Common myeloid progenitor, CD34-positive (primary cell): ENCODE data around the gene DIMT1.

Experiments
- CTCF ChIA-PET: fragments of 350-600 bp; sonication (Branson Sonifier 250); formaldehyde crosslinking; loops from one replicate; lab custom pipeline; 2021; ENCODE audit warnings: antibody characterized with exemption; lab: Charles Lee
- POLR2A ChIA-PET: fragments of 350-600 bp; sonication (Branson Sonifier 250); formaldehyde crosslinking; loops from one replicate; lab custom pipeline; 2021; ENCODE audit warnings: antibody characterized with exemption; lab: Charles Lee
- DNase-seq, 3 donors: peaks; one replicate each; pipeline versions ENCODE4 v3.0.0 to v3.0.0-alpha.2; 2013
- H3K27ac ChIP-seq, 2 experiments: 1 replicate in 1 of 2; 2 replicates in 1 of 2; pipeline ENCODE4 v1.7.0; 2013; ENCODE audit warnings: inconsistent platforms in 2 of 2, low read length in 2 of 2, mild to moderate bottlenecking in 2 of 2, low read depth in 1 of 2, moderate library complexity in 1 of 2; ENCODE audit not compliant: severe bottlenecking in 2 of 2, insufficient read depth in 1 of 2, poor library complexity in 1 of 2
- H3K27me3 ChIP-seq, 5 experiments: replicated peaks in 2 of 5; 1 replicate in 3 of 5; 2 replicates in 2 of 5; pipeline versions ENCODE4 v1.6.1 to v1.7.0; 2013; ENCODE audit warnings: low read length in 4 of 5, mild to moderate bottlenecking in 2 of 5, moderate library complexity in 2 of 5, inconsistent platforms in 1 of 5; ENCODE audit not compliant: insufficient read depth in 5 of 5, control insufficient read depth in 4 of 5
- H3K36me3 ChIP-seq, 4 experiments: 1 replicate in 2 of 4; 2 replicates in 2 of 4; pipeline versions ENCODE4 v1.6.1 to v1.7.0; 2013; ENCODE audit warnings: low read length in 3 of 4, control low read depth in 1 of 4, mild to moderate bottlenecking in 1 of 4; ENCODE audit not compliant: control insufficient read depth in 4 of 4, insufficient read depth in 4 of 4
- H3K4me1 ChIP-seq, 4 experiments: 1 replicate in 3 of 4; 2 replicates in 1 of 4; pipeline versions ENCODE4 v1.6.1 to v1.7.1; 2013; ENCODE audit warnings: low read length in 3 of 4, mild to moderate bottlenecking in 3 of 4, control low read depth in 1 of 4, inconsistent platforms in 1 of 4, moderate library complexity in 1 of 4; ENCODE audit not compliant: control insufficient read depth in 4 of 4, insufficient read depth in 4 of 4; ENCODE audit errors: control extremely low read depth in 1 of 4
- H3K4me3 ChIP-seq, 7 experiments: 1 replicate in 4 of 7; 2 replicates in 3 of 7; pipeline versions ENCODE4 v1.5.1 to v1.7.0; 2013; ENCODE audit warnings: mild to moderate bottlenecking in 7 of 7, low read length in 6 of 7, moderate library complexity in 6 of 7, inconsistent platforms in 2 of 7, low read depth in 2 of 7, control low read depth in 1 of 7; ENCODE audit not compliant: insufficient read depth in 4 of 7, control insufficient read depth in 1 of 7; ENCODE audit errors: extremely low read depth in 1 of 7
- H3K9me3 ChIP-seq, 5 experiments: 1 replicate in 4 of 5; 2 replicates in 1 of 5; pipeline versions ENCODE4 v1.6.1 to v1.7.1; 2013; ENCODE audit warnings: low read length in 4 of 5, mild to moderate bottlenecking in 2 of 5, inconsistent platforms in 1 of 5, low read depth in 1 of 5, moderate library complexity in 1 of 5; ENCODE audit not compliant: control insufficient read depth in 4 of 5, insufficient read depth in 2 of 5; ENCODE audit errors: control extremely low read depth in 1 of 5
- WGBS: methylation state at CpG from one replicate; pipeline ENCODE4 v1.1.5; 2013; ENCODE audit not compliant: insufficient coverage; 5-methylcytosine and 5-hydroxymethylcytosine counted together

The DIMT1 gene

DNA sequence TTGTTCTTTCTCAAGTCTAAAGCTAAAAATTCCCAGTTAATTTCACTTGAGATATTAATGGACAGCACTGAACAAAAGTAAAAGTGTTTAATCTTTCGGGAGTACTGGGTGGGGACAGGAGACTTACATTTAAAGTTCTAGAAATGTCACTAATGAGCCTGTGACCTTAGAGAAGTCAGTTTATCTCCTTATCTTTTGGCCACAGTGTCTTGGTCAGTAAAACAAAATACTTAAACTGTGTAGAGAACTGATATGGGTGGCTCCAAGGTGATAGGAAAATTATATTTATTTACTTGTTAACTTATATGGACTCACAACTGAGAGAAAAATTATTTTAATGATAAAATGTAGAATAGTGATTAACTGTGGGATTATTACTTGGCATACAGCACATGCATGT lies 17.7 kb upstream of the DIMT1 start:
- CTCF ChIA-PET: interaction anchor here (0.6 kb wide), 1 partner anchor 349 kb away, joined by 3 read pairs; no protein-coding TSS in a partner anchor

DNA sequence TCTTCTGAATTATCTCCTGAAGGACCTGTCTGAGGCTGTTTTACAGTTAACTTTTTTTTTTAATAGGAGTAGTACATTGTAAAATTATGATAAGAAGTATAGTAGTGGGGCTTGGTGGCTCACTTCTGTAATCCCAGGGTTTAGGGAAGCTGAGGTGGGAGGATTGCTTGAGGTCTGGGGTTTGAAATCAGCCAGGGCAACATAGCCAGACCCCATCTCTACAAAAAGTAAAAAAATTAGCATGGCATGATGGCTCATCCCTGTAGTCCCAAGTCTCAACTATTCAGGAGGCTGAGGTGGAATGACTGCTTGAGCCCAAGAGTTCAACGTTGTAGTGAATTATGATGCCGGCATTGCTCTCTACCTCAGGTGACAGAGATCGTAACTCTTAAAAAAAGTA lies 15.9 kb upstream of the DIMT1 start:
- H3K9me3 ChIP-seq: no peaks in the 10 kb centered on the region
- ChIA-PET CTCF (no interaction called here), POLR2A (interaction anchor here (0.7 kb wide), 1 partner anchor 537 kb away, joined by 3 read pairs; no protein-coding TSS in a partner anchor)
- peaks cover 0 to 3% (median 1%) of the 10 kb centered on the region in 4 experiments for H3K36me3 ChIP-seq
- H3K4me1 ChIP-seq: peaks cover 0 to 5% (median 0%) of the 10 kb centered on the region in 4 experiments
- H3K27me3 ChIP-seq: no peaks in the 10 kb centered on the region
- H3K4me3 ChIP-seq: no peak overlapping the region
- no peak overlapping the region for H3K27ac ChIP-seq
- DNase-seq: no peak
- 100% methylated on average over 3 of the region's 3 CpGs for WGBS

More for the DNA sequence above, 17.7 kb upstream of the DIMT1 start:
- Histone ChIP-seq H3K27me3 (no peaks in the 10 kb centered on the region), H3K36me3 (peaks cover 0 to 3% (median 1%) of the 10 kb centered on the region in 4 experiments), H3K4me1 (no peaks in the 10 kb centered on the region), H3K4me3 (no peak overlapping the region), H3K27ac (peak overlapping the region in 1 of 2 experiments; percentile 66), H3K9me3 (no peaks in the 10 kb centered on the region)
- POLR2A ChIA-PET: no interaction called here
- 100% methylated on average over 1 of the region's 1 CpG for WGBS
- DNase-seq: no peak

GRCh38 chr5:62418462-62419076 lies 14.9 kb upstream of the DIMT1 start:
- WGBS: 100% methylated on average over 1 of the region's 4 CpGs
- peaks cover 2 to 11% (median 6%) of the 10 kb centered on the region in 4 experiments for H3K4me1 ChIP-seq
- DNase-seq: no peak
- no peak overlapping the region for H3K27ac ChIP-seq
- H3K27me3 ChIP-seq: no peaks in the 10 kb centered on the region
- ChIA-PET CTCF (no interaction called here), POLR2A (no interaction called here)
- H3K4me3 ChIP-seq: no peak overlapping the region
- H3K9me3 ChIP-seq: no peaks in the 10 kb centered on the region
- peaks cover 0 to 3% (median 1%) of the 10 kb centered on the region in 4 experiments for H3K36me3 ChIP-seq

DNA sequence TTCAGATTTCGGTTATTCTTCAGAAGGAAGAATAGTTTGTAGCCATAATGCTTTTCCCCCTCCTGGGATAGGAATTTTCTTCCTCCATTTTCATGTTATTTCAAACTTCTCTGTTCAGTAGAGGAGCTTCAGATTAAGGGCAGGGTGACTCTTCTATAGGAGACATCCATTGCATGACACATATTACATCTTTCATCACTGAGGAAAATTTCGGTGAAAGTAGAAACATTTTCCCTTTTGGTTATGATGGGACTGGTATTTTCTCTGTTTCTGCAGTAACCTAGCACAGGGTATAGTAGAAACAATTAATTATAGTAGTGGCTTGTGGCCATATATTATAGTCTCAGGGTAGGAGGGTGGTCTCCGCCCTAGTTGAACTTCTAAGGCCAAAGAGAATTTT lies 10.0 kb upstream of the DIMT1 start:
- Histone ChIP-seq H3K4me1 (peaks cover 7 to 21% (median 15%) of the 10 kb centered on the region in 4 experiments), H3K27ac (peak overlapping the region in 1 of 2 experiments; percentile 85), H3K27me3 (no peaks in the 10 kb centered on the region), H3K9me3 (no peaks in the 10 kb centered on the region), H3K4me3 (peak overlapping the region in 6 of 7 experiments; percentile 86 to 98 (median 94)), H3K36me3 (peaks cover 0 to 3% (median under 1%) of the 10 kb centered on the region in 4 experiments)
- DNase-seq: no peak
- WGBS: 40% methylated on average over 1 of the region's 3 CpGs
- ChIA-PET CTCF (interaction anchor here (3.2 kb wide), 1 partner anchor 11 kb away, joined by 12 read pairs; the partner anchor contains the start of gene DIMT1), POLR2A (no interaction called here)

- WGBS: 0% methylated on average over 58 of the region's 66 CpGs
- Histone ChIP-seq H3K4me3 (peak within 1 kb of the TSS; percentile 86 to 99 (median 94)), H3K4me1 (peaks cover 7 to 21% (median 15%) of the 10 kb centered on the region in 4 experiments), H3K36me3 (peaks cover 0 to 2% (median 0%) of the 10 kb centered on the region in 4 experiments), H3K27me3 (no peaks in the 10 kb centered on the region), H3K27ac (peak within 1 kb of the TSS; percentile 72 to 85), H3K9me3 (no peaks in the 10 kb centered on the region)
- DNase-seq: peak; percentile 99
- ChIA-PET CTCF (interaction anchor here (3.2 kb wide), 1 partner anchor 10 kb away, joined by 12 read pairs; the partner anchor contains the start of gene DIMT1), POLR2A (interaction anchor here (1.1 kb wide), 1 partner anchor 9 kb away, joined by 6 read pairs; the partner anchor contains the start of gene DIMT1)
Measured at GRCh38 chr5:62412549-62413329, 9.0 kb upstream of the DIMT1 start, which contains the start of gene IPO11. Gene IPO11, plus strand, starts transcription at chr5:62412763. Its CDS starts 24,517 bp downstream, at chr5:62437280.

GRCh38 chr5:62395210-62395950 lies 8.3 kb downstream of the DIMT1 start:
- H3K4me3 ChIP-seq: no peak overlapping the region
- peaks cover 13 to 67% (median 40%) of the 10 kb centered on the region in 4 experiments for H3K36me3 ChIP-seq
- ChIA-PET POLR2A (no interaction called here), CTCF (interaction anchor here (1.6 kb wide), 1 partner anchor 40 kb away, joined by 5 read pairs; no protein-coding TSS in a partner anchor)
- H3K27ac ChIP-seq: no peak overlapping the region
- DNase-seq: no peak
- no peaks in the 10 kb centered on the region for H3K27me3 ChIP-seq
- 100% methylated on average over 1 of the region's 5 CpGs for WGBS
- H3K4me1 ChIP-seq: no peaks in the 10 kb centered on the region
- H3K9me3 ChIP-seq: no peaks in the 10 kb centered on the region
